HG03520 (cell line): ENCODE results near the gene CNN2.

Experiments used
- ATAC-seq: cut with Tn5 transposase; IDR thresholded peaks from one replicate; pipeline ENCODE4 v1.9.1; 2021; ENCODE audit warnings: mild to moderate bottlenecking, moderate library complexity; ENCODE audit not compliant: unreplicated experiment

CNN2 gene

GRCh38 chr19:1047696-1048147, 21.3 kb downstream of the CNN2 start:
- no peak for ATAC-seq

GRCh38 chr19:1049106-1049505, 22.7 kb downstream of the CNN2 start:
- no peak for ATAC-seq

GRCh38 chr19:1049800-1050199, 23.4 kb downstream of the CNN2 start:
- no peak for ATAC-seq

GRCh38 chr19:1050989-1051788, 24.8 kb downstream of the CNN2 start:
- no peak for ATAC-seq

GRCh38 chr19:1051791-1052190, 25.4 kb downstream of the CNN2 start:
- ATAC-seq, result no peak

GRCh38 chr19:1052349-1052975, 26.1 kb downstream of the CNN2 start:
- ATAC-seq, result no peak

- no peak for ATAC-seq
These were observed 27.0 kb downstream of the CNN2 start for GRCh38 chr19:1053176-1054101.

- ATAC-seq, result no peak
These were observed 28.0 kb downstream of the CNN2 start for GRCh38 chr19:1054102-1055027.

GRCh38 chr19:1055028-1055425, 28.6 kb downstream of the CNN2 start:
- ATAC-seq, result no peak

GRCh38 chr19:1055886-1056620, 29.6 kb downstream of the CNN2 start:
- ATAC-seq, result no peak

- no peak for ATAC-seq
These were observed 30.9 kb downstream of the CNN2 start for GRCh38 chr19:1057176-1057855.

- ATAC-seq, result no peak
These were observed 31.7 kb downstream of the CNN2 start for GRCh38 chr19:1058112-1058511.

GRCh38 chr19:1060689-1061088, 34.3 kb downstream of the CNN2 start:
- no peak for ATAC-seq

GRCh38 chr19:1061987-1062386, 35.6 kb downstream of the CNN2 start:
- ATAC-seq, result no peak

- ATAC-seq, result no peak
These were observed 36.1 kb downstream of the CNN2 start for GRCh38 chr19:1062387-1063029.

GRCh38 chr19:1063030-1063908, 36.9 kb downstream of the CNN2 start:
- ATAC-seq, result no peak

- ATAC-seq, result no peak
These were observed 37.7 kb downstream of the CNN2 start for GRCh38 chr19:1063909-1064660.
